Anterior cingulate cortex (tissue), 58 donors: Measurements from ENCODE around the gene UEVLD.

ENCODE experiments used
- DNase-seq, 58 donors: peaks; one replicate each; lab custom pipeline; 2025; lab: John Stamatoyannopoulos, UW

UEVLD gene

GRCh38 chr11:18521122-18521521 lies 67.4 kb downstream of the UEVLD start:
- no peak for DNase-seq

GRCh38 chr11:18502352-18502751 lies 86.2 kb downstream of the UEVLD start:
- no peak for DNase-seq

- no peak for DNase-seq
Observed at GRCh38 chr11:18501629-18502028, 86.9 kb downstream of the UEVLD start.

- no peak for DNase-seq
Observed at GRCh38 chr11:18498039-18498438, 90.5 kb downstream of the UEVLD start.

- no peak for DNase-seq
Observed at GRCh38 chr11:18495703-18496102, 92.8 kb downstream of the UEVLD start.

- no peak for DNase-seq
Observed at GRCh38 chr11:18495271-18495670, 93.3 kb downstream of the UEVLD start.

GRCh38 chr11:18493310-18493709 lies 95.2 kb downstream of the UEVLD start:
- no peak for DNase-seq

- DNase-seq = no peak
Observed at GRCh38 chr11:18492888-18493287, 95.6 kb downstream of the UEVLD start.

GRCh38 chr11:18491924-18492323 lies 96.6 kb downstream of the UEVLD start:
- DNase-seq = no peak

GRCh38 chr11:18490736-18491485 lies 97.6 kb downstream of the UEVLD start:
- peak in 31 of 58 donors; percentile 2 to 39 (median 13) for DNase-seq

- peak in 1 of 58 donors; percentile 12 for DNase-seq
Observed at GRCh38 chr11:18490319-18490718, 98.2 kb downstream of the UEVLD start.

- no peak for DNase-seq
Observed at GRCh38 chr11:18485913-18486528, 102.5 kb downstream of the UEVLD start.
